SK-N-SH (cell line): Measurements from ENCODE around the gene DDX51. TPM values are rescaled to one million over a fixed set of nuclear protein-coding genes. Genes with fewer than 3 reads are reported as not detected.

ENCODE experiments used
- CTCF ChIA-PET: fragments of 300-600, 350-600 bp; formaldehyde crosslinking; extraction: SDS; loops from one replicate; lab custom pipeline; 2021; lab: Yijun Ruan, JAX
- POLR2A ChIA-PET: fragments of 350-600 bp; sonication (Branson Sonifier 250); formaldehyde crosslinking; extraction: SDS; loops from one replicate; lab custom pipeline; 2020; ENCODE audit warnings: antibody characterized with exemption, inconsistent platforms; lab: Yijun Ruan, JAX
- DNase-seq: peaks from one replicate; pipeline ENCODE4 v3.0.0; 2012
- H2AFZ ChIP-seq: fragments of 200-600 bp; sonication (generic); 2 replicates; pipeline ENCODE4 v1.8.1; 2016; ENCODE audit warnings: antibody characterized with exemption, mild to moderate bottlenecking, low read depth
- H3F3A ChIP-seq: fragments of 200-600 bp; sonication (generic); replicated peaks from 2 replicates; pipeline ENCODE3; 2016; ENCODE audit warnings: antibody characterized with exemption, mild to moderate bottlenecking; ENCODE audit not compliant: insufficient read depth
- H3K27ac ChIP-seq, 2 experiments: fragments of 200-500 bp in 1 of 2; fragments of 200-600 bp in 1 of 2; sonication (Bioruptor generic) in 1 of 2; sonication (generic), shearing (Covaris generic) in 1 of 2; 2 replicates each; pipeline versions ENCODE4 v1.5.1 to v1.6.1; 2014 to 2016; ENCODE audit warnings: low read depth in 2 of 2, inconsistent platforms in 1 of 2, low read length in 1 of 2, mild to moderate bottlenecking in 1 of 2, mixed read lengths in 1 of 2
- H3K27me3 ChIP-seq: fragments of 200-600 bp; sonication (generic), shearing (Covaris generic); 2 replicates; pipeline ENCODE4 v1.6.1; 2016; ENCODE audit warnings: mixed run types; ENCODE audit not compliant: insufficient read depth
- H3K36me3 ChIP-seq, 2 experiments: fragments of 200-500 bp in 1 of 2; fragments of 200-600 bp in 1 of 2; sonication (Bioruptor generic) in 1 of 2; sonication (generic) in 1 of 2; replicated peaks in 1 of 2; 2 replicates each; pipeline versions ENCODE3 to v1.5.1; 2014 to 2016; ENCODE audit warnings: low read length in 1 of 2, mild to moderate bottlenecking in 1 of 2; ENCODE audit not compliant: insufficient read depth in 2 of 2, control insufficient read depth in 1 of 2
- H3K4me1 ChIP-seq, 2 experiments: fragments of 200-500 bp in 1 of 2; fragments of 200-600 bp in 1 of 2; sonication (Bioruptor generic) in 1 of 2; sonication (generic), shearing (Covaris generic) in 1 of 2; 2 replicates each; pipeline versions ENCODE4 v1.5.1 to v1.6.1; 2014 to 2016; ENCODE audit warnings: low read depth in 1 of 2, low read length in 1 of 2, mixed run types in 1 of 2; ENCODE audit not compliant: insufficient read depth in 2 of 2, control insufficient read depth in 1 of 2
- H3K4me2 ChIP-seq: fragments of 200-600 bp; sonication (generic), shearing (Covaris generic); 2 replicates; pipeline ENCODE4 v1.6.1; 2017; ENCODE audit warnings: mixed run types
- H3K4me3 ChIP-seq, 2 experiments: fragments of 200-500 bp in 1 of 2; fragments of 200-600 bp in 1 of 2; sonication (Bioruptor generic) in 1 of 2; sonication (generic), shearing (Covaris generic) in 1 of 2; 2 replicates each; pipeline versions ENCODE4 v1.5.1 to v1.8.1; 2014 to 2016; ENCODE audit warnings: low read depth in 2 of 2, inconsistent platforms in 1 of 2, low read length in 1 of 2, mild to moderate bottlenecking in 1 of 2, mixed read lengths in 1 of 2, moderate library complexity in 1 of 2
- H3K79me2 ChIP-seq: fragments of 200-600 bp; sonication (generic); 2 replicates; pipeline ENCODE4 v1.8.1; 2017; ENCODE audit warnings: mild to moderate bottlenecking; ENCODE audit not compliant: insufficient read depth
- H3K9ac ChIP-seq: fragments of 200-600 bp; sonication (generic); 2 replicates; pipeline ENCODE4 v1.6.1; 2017; ENCODE audit warnings: mixed run types
- H3K9me2 ChIP-seq: fragments of 200-600 bp; sonication (generic); 2 replicates; pipeline ENCODE4 v1.6.1; 2017; ENCODE audit warnings: mixed run types
- H3K9me3 ChIP-seq: fragments of 200-600 bp; sonication (generic); 2 replicates; pipeline ENCODE4 v1.6.1; 2017; ENCODE audit warnings: mixed run types, mild to moderate bottlenecking, moderate library complexity
- H4K20me1 ChIP-seq: fragments of 200-600 bp; sonication (generic); 2 replicates; pipeline ENCODE4 v1.6.1; 2017; ENCODE audit warnings: mild to moderate bottlenecking, mixed run types; ENCODE audit not compliant: insufficient read depth
- ELF1 ChIP-seq: IDR thresholded peaks from 2 replicates; pipeline ENCODE4 v1.4.0; 2012
- EP300 ChIP-seq, 2 experiments: IDR thresholded peaks; 2 replicates each; pipeline versions ENCODE4 v1.4.0 to v1.6.1; 2012; ENCODE audit warnings: borderline replicate concordance in 1 of 2, low read depth in 1 of 2, low read length in 1 of 2
- FOXM1 ChIP-seq: IDR thresholded peaks from 2 replicates; pipeline ENCODE4 v1.4.0; 2012; ENCODE audit warnings: low read depth, mild to moderate bottlenecking
- IRF3 ChIP-seq: fragments of 150-350 bp; IDR thresholded peaks from 2 replicates; pipeline ENCODE4 v1.6.1; 2016; ENCODE audit warnings: mild to moderate bottlenecking, low read depth, low read length
- JUND ChIP-seq: IDR thresholded peaks from 2 replicates; pipeline ENCODE4 v1.4.0; 2012
- MAX ChIP-seq: IDR thresholded peaks from 2 replicates; pipeline ENCODE4 v1.4.0; 2012; ENCODE audit warnings: low read depth
- MXI1 ChIP-seq: IDR thresholded peaks from 2 replicates; pipeline ENCODE4 v1.6.1; 2012; ENCODE audit warnings: mild to moderate bottlenecking, low read depth, low read length, improper control_type of control experiment
- NFIC ChIP-seq: IDR thresholded peaks from 2 replicates; pipeline ENCODE4 v1.4.0; 2012; ENCODE audit warnings: borderline replicate concordance
- NRF1 ChIP-seq: IDR thresholded peaks from 2 replicates; pipeline ENCODE4 v1.6.1; 2012; ENCODE audit warnings: low read depth, mild to moderate bottlenecking, low read length
- PBX3 ChIP-seq: IDR thresholded peaks from 2 replicates; pipeline ENCODE4; 2012
- POLR2AphosphoS5 ChIP-seq: IDR thresholded peaks from 2 replicates; pipeline ENCODE4 v1.6.1; 2012; ENCODE audit warnings: low read depth, low read length
- RXRA ChIP-seq: IDR thresholded peaks from 2 replicates; pipeline ENCODE4 v1.4.0; 2012; ENCODE audit warnings: low read depth, mild to moderate bottlenecking, borderline replicate concordance
- SMC3 ChIP-seq: IDR thresholded peaks from 2 replicates; pipeline ENCODE4 v1.6.1; 2012; ENCODE audit warnings: low read depth, low read length, improper control_type of control experiment
- TEAD4 ChIP-seq: IDR thresholded peaks from 2 replicates; pipeline ENCODE4 v1.4.0; 2012; ENCODE audit warnings: mild to moderate bottlenecking, borderline replicate concordance; ENCODE audit not compliant: insufficient read depth
- YY1 ChIP-seq: IDR thresholded peaks from 2 replicates; pipeline ENCODE4 v1.4.0; 2012; ENCODE audit warnings: low read depth, mild to moderate bottlenecking
- ZBTB33 ChIP-seq: IDR thresholded peaks from 2 replicates; pipeline ENCODE4 v1.4.0; 2012; ENCODE audit warnings: low read depth, borderline replicate concordance
- WGBS: methylation state at CpG from one replicate; pipeline ENCODE4 v1.1.6; 2017; ENCODE audit warnings: low lambda C conversion rate; 5-methylcytosine and 5-hydroxymethylcytosine counted together
- polyA plus RNA-seq, 3 experiments: library from polyadenylated mRNA; depleted of rRNA; stranded (reverse); fragments of >200 nt; gene quantifications; 2 replicates each; pipeline ENCODE4 v1.2.3, GENCODE V29; 2012

DDX51 gene
- polyA plus RNA-seq, 1 of the 3 experiments (the other 2 are of a cell fraction), result 17.3 TPM

- no peak overlapping the region for H3K9ac ChIP-seq
- POLR2A ChIA-PET, result no interaction called here
- no peaks in the 10 kb centered on the region for H3K9me2 ChIP-seq
- DNase-seq, result no peak
- 40% methylated on average over 16 of the region's 33 CpGs for WGBS
- H3K27me3 ChIP-seq, result peaks cover 83% of the 10 kb centered on the region
- H2AFZ ChIP-seq, result no peak overlapping the region
- no peak overlapping the region for H3K27ac ChIP-seq
- H3K79me2 ChIP-seq, result no peaks in the 10 kb centered on the region
- peaks cover 0 to 7% of the 10 kb centered on the region in 2 experiments; a peak in 1 of 4 replicates for H3K4me1 ChIP-seq
- no peaks in the 10 kb centered on the region for H3K9me3 ChIP-seq
- H4K20me1 ChIP-seq, result 0 out of 2 replicates have a peak, but pooled peaks cover 3% of the 10 kb centered on the region
- peaks cover 3% of the 10 kb centered on the region for H3F3A ChIP-seq
- 0 out of 2 replicates have a peak overlapping the region, but pooled peaks have one; percentile 33 for H3K4me2 ChIP-seq
- no peak for TF ChIP-seq POLR2AphosphoS5
- no peak for TF ChIP-seq FOXM1
- no peak for TF ChIP-seq EP300 (IDR thresholded peaks at IDR 0.05; ENCODE audit: borderline replicate concordance in 1 of 2, low read depth in 1 of 2, low read length in 1 of 2)
- no peak for TF ChIP-seq IRF3
- TF ChIP-seq JUND, result no peak
- no peak for TF ChIP-seq ELF1
- TF ChIP-seq MXI1, result no peak
- no peak for TF ChIP-seq MAX
- no peak for TF ChIP-seq NFIC
- no peak for TF ChIP-seq SMC3
- TF ChIP-seq RXRA, result no peak
- no peak for TF ChIP-seq TEAD4
- TF ChIP-seq, all 33 proteins: peak for 0
- CTCF ChIA-PET, result interaction anchor here (0.6 to 2.0 kb wide), 5 partner anchors 12 to 452 kb away, joined by 3 to 5 read pairs (median 4); no protein-coding TSS in a partner anchor
- Histone ChIP-seq H3K4me3 (no peak overlapping the region), H3K36me3 (no peaks in the 10 kb centered on the region)
Measured at GRCh38 chr12:132170637-132171292, 26.6 kb upstream of the DDX51 start.

- H3K9ac ChIP-seq, result no peak overlapping the region
- no peak overlapping the region for H3K4me3 ChIP-seq
- H3F3A ChIP-seq, result peaks cover 3% of the 10 kb centered on the region
- H2AFZ ChIP-seq, result no peak overlapping the region
- 0 out of 2 replicates have a peak, but pooled peaks cover 3% of the 10 kb centered on the region for H4K20me1 ChIP-seq
- ChIA-PET POLR2A (no interaction called here), CTCF (no interaction called here)
- 6% methylated on average over 14 of the region's 16 CpGs for WGBS
- no peaks in the 10 kb centered on the region for H3K36me3 ChIP-seq
- H3K4me1 ChIP-seq, result peaks cover 0 to 7% of the 10 kb centered on the region in 2 experiments; a peak in 1 of 4 replicates
- no peaks in the 10 kb centered on the region for H3K9me3 ChIP-seq
- no peaks in the 10 kb centered on the region for H3K79me2 ChIP-seq
- H3K4me2 ChIP-seq, result peak overlapping the region; percentile 33; the same call in 1 of the 2 replicates
- H3K27me3 ChIP-seq, result peaks cover 78% of the 10 kb centered on the region
- TF ChIP-seq JUND (no peak), PBX3 (peak; percentile 59), ZBTB33 (no peak), YY1 (no peak), NRF1 (no peak)
- H3K27ac ChIP-seq, result no peak overlapping the region
- H3K9me2 ChIP-seq, result no peaks in the 10 kb centered on the region
- no peak for DNase-seq
Measured at GRCh38 chr12:132170094-132170636, 26.0 kb upstream of the DDX51 start.
